Esophagus squamous epithelium (tissue), 5 donors: ENCODE results near the gene PTCHD4. TPM values are rescaled to one million over a fixed set of nuclear protein-coding genes. Genes with fewer than 3 reads are reported as not detected.

ENCODE experiments used
- DNase-seq: peaks from one replicate; lab custom pipeline; 2025; lab: John Stamatoyannopoulos, UW
- H3K27ac ChIP-seq, 4 donors: fragments of 200-600 bp; sonication (generic); one replicate each; pipeline ENCODE4 v1.5.1; 2016 to 2019; ENCODE audit warnings: mild to moderate bottlenecking in 1 of 4
- H3K27me3 ChIP-seq, 4 donors: fragments of 200-600 bp; sonication (generic); 1 replicate in 3 of 4; 2 replicates in 1 of 4; pipeline versions ENCODE4 v1.5.1 to v1.6.0; 2017 to 2021; ENCODE audit warnings: antibody characterized with exemption in 1 of 4
- H3K36me3 ChIP-seq, 3 donors: fragments of 200-600 bp; sonication (generic); one replicate each; pipeline ENCODE4 v1.5.1; 2016 to 2019
- H3K4me1 ChIP-seq, 3 donors: fragments of 200-600 bp; sonication (generic); one replicate each; pipeline ENCODE4 v1.5.1; 2017 to 2019
- H3K4me3 ChIP-seq, 4 donors: fragments of 200-600 bp; sonication (generic); 1 replicate in 3 of 4; 2 replicates in 1 of 4; pipeline ENCODE4 v1.5.1; 2016 to 2019; ENCODE audit warnings: mild to moderate bottlenecking in 2 of 4, moderate library complexity in 1 of 4
- H3K9me3 ChIP-seq, 3 donors: fragments of 200-600 bp; sonication (generic); one replicate each; pipeline ENCODE4 v1.5.1; 2016 to 2019
- POLR2A ChIP-seq, 4 donors: fragments of 450-650 bp; IDR thresholded peaks; one replicate each; pipeline ENCODE4 v1.6.1; 2017; ENCODE audit warnings: antibody characterized with exemption in 4 of 4, mild to moderate bottlenecking in 4 of 4, moderate library complexity in 3 of 4
- WGBS, 2 donors: methylation state at CpG; one replicate each; pipeline ENCODE4 v1.1.5; 2018; 5-methylcytosine and 5-hydroxymethylcytosine counted together
- intact Hi-C: fragments of 100-400 bp; cut with DNase I; formaldehyde crosslinking; loops from one replicate; pipeline ENCODE4 v1.15.0; 2022
- total RNA-seq, 4 donors: library from RNA; depleted of rRNA; stranded (reverse); fragments of >200 nt; gene quantifications; one replicate each; pipeline ENCODE4 v1.1.0, GENCODE V29; 2016
- TF ChIP-seq, protein P1 (sequence below), 6 experiments: fragments of 450-650 bp in 4 of 6; fragments of 200-600 bp in 2 of 6; sonication (generic) in 2 of 6; IDR thresholded peaks; one replicate each; pipeline ENCODE4 v1.5.1; 2016 to 2019; ENCODE audit warnings: antibody characterized with exemption in 6 of 6, mild to moderate bottlenecking in 4 of 6, moderate library complexity in 4 of 6
- donor health status: DM: yes; HTN: yes; CAD: no.

The PTCHD4 gene
- total RNA-seq, 4 donors from 2014 or later, result 0.19 to 0.22 TPM; not detected in 2

DNA sequence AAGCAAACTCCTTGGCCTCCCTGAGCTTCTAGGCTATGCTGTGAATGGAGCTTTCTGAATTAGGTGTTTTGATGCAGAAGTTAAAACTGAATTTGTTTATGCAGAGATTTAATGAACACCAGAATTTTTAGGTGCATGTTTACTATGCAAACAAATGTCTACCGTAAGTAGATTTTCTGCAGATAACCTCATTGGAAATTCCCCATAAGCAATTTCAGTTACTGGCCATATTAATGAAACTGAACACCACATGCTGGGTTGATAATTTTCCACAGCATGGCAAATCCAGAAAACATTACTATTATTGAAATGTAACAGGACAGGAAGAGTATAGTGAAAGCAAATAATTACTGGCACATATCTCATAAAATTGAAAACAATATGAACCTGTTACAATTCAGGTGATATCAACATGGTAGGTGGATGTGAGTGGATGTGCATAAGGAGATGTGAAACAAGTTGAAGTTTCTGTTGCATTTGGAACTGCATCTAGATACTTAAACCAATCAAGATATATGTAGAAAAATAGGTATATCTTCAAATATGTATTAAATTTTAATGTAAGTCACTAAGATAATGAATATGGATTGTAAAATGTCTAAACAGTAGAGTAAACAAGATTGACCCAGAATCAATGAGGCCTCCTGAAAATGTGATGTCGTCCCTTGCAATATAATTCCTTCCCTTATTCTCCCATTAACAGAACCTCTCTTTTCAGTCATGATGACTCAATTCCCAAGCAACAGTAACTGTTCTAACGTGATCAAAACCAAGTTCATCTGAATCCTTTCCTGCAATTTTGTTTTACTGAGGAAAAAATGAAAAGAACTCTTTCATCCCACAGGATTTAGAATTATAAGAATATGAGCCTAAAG, 11.0 kb downstream of the PTCHD4 start:
- no peaks in the 10 kb centered on the region for H3K36me3 ChIP-seq
- DNase-seq, result no peak
- peaks cover 0 to 11% (median 0%) of the 10 kb centered on the region in 3 donors for H3K4me1 ChIP-seq
- H3K27me3 ChIP-seq, result no peaks in the 10 kb centered on the region
- no peaks in the 10 kb centered on the region for H3K9me3 ChIP-seq
- no peak for TF ChIP-seq POLR2A (IDR thresholded peaks at IDR 0.05)
- TF ChIP-seq, protein P1, sequence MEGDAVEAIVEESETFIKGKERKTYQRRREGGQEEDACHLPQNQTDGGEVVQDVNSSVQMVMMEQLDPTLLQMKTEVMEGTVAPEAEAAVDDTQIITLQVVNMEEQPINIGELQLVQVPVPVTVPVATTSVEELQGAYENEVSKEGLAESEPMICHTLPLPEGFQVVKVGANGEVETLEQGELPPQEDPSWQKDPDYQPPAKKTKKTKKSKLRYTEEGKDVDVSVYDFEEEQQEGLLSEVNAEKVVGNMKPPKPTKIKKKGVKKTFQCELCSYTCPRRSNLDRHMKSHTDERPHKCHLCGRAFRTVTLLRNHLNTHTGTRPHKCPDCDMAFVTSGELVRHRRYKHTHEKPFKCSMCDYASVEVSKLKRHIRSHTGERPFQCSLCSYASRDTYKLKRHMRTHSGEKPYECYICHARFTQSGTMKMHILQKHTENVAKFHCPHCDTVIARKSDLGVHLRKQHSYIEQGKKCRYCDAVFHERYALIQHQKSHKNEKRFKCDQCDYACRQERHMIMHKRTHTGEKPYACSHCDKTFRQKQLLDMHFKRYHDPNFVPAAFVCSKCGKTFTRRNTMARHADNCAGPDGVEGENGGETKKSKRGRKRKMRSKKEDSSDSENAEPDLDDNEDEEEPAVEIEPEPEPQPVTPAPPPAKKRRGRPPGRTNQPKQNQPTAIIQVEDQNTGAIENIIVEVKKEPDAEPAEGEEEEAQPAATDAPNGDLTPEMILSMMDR (IDR thresholded peaks at IDR 0.05), result no peak
- no peak overlapping the region for H3K27ac ChIP-seq
- intact Hi-C loops, result no loop called here
- WGBS, 2 donors, result 31 to 62% methylated on average over 3 of the region's 3 CpGs
- H3K4me3 ChIP-seq, result no peak overlapping the region

DNA sequence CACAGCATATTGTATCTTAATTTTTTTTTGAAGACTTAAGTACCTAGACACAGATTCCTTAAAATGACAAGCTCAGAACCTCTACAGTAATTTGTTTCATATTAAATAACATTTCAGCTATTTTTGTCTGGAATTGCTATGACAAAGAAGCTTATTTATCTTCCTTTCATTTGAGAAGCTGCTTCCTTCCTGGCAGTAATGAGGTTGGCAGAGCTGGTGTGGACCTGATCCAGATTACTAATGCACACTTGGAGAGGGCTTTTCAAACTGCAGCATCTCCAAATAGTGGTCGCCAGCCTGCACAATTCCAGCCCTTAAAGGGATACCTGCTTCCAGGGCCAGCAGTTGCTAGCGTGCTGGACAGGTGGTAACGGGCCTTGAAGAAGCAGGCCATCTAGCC, 12.1 kb downstream of the PTCHD4 start:
- WGBS, 2 donors, result 33 to 51% methylated on average over 2 to 3 of the region's 3 CpGs
- no peak overlapping the region for H3K27ac ChIP-seq

DNA sequence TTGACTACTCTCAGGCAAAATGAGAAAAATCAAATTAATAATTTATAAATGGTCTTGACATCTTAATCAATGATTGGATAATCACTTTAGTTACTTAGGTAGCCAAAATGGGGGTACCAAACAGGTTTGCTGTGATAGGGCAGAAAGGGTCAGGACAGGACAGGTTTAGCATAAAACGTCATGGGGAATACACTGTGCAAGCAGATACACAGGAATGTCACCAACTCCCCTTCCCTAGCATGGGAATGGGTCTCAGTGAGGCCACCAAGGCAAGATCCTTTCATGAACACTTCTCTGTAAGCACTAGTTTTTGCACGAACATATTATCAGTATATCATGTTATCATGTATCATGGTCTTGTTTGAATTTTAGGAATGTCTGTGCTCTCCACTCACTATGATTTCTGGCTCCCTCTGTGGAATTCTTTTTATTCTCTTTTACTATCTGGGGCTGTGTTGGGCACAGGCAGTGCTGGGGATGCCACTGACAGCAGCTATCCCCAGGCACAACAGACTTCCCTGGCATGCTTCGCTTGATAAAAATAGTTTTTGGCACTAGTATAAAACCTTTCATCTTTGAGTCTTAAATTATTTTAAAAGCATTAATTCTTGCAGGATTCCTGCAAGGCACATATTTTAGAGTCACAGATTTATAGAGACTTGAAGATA, 18.3 kb downstream of the PTCHD4 start:
- WGBS, 2 donors, result 36 to 37% methylated on average over 3 of the region's 3 CpGs

More for the DNA sequence above, 12.1 kb downstream of the PTCHD4 start:
- H3K27me3 ChIP-seq, result no peaks in the 10 kb centered on the region
- H3K9me3 ChIP-seq, result no peaks in the 10 kb centered on the region
- intact Hi-C loops, result no loop called here
- H3K4me1 ChIP-seq, result peaks cover 0 to 11% (median 0%) of the 10 kb centered on the region in 3 donors
- no peaks in the 10 kb centered on the region for H3K36me3 ChIP-seq
- no peak for DNase-seq
- TF ChIP-seq, protein P1 (IDR thresholded peaks at IDR 0.05), result no peak
- no peak for TF ChIP-seq POLR2A (IDR thresholded peaks at IDR 0.05)
- no peak overlapping the region for H3K4me3 ChIP-seq

DNA sequence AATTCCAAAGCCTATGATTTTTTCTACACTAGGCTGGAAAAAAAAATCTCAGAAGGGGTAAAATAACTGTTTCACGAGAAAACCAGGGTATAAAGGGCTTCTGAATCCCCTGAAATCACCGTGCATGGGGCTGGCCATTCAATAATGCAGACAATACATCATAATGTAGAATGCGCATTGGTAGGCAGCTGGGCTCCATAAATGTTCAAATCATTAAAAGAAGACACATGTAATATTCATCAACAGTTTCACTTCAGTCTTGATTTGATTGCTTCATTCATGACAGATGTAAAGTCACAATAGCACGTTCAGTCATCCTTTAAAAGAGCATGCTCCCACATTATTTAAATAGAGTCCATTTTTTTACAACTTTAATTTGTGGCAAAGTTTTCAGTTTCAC, 20.5 kb downstream of the PTCHD4 start:
- no peak overlapping the region for H3K27ac ChIP-seq
- 69 to 81% methylated on average over 4 of the region's 4 CpGs for WGBS, 2 donors
- no peak for DNase-seq
- TF ChIP-seq POLR2A (IDR thresholded peaks at IDR 0.05), result no peak
- H3K4me3 ChIP-seq, result no peak overlapping the region
- intact Hi-C loops, result no loop called here
- no peaks in the 10 kb centered on the region for H3K36me3 ChIP-seq
- no peaks in the 10 kb centered on the region for H3K27me3 ChIP-seq
- H3K9me3 ChIP-seq, result no peaks in the 10 kb centered on the region
- H3K4me1 ChIP-seq, result no peaks in the 10 kb centered on the region

More for the DNA sequence above, 18.3 kb downstream of the PTCHD4 start:
- Histone ChIP-seq H3K27ac (no peak overlapping the region), H3K9me3 (no peaks in the 10 kb centered on the region), H3K4me3 (no peak overlapping the region), H3K4me1 (no peaks in the 10 kb centered on the region), H3K27me3 (no peaks in the 10 kb centered on the region), H3K36me3 (no peaks in the 10 kb centered on the region)
- intact Hi-C loops, result no loop called here
- TF ChIP-seq, protein P1 (IDR thresholded peaks at IDR 0.05), result no peak
- TF ChIP-seq POLR2A (IDR thresholded peaks at IDR 0.05), result no peak
- no peak for DNase-seq

- DNase-seq, result no peak
- no peaks in the 10 kb centered on the region for H3K4me1 ChIP-seq
- no peaks in the 10 kb centered on the region for H3K9me3 ChIP-seq
- H3K27me3 ChIP-seq, result no peaks in the 10 kb centered on the region
- H3K4me3 ChIP-seq, result no peak overlapping the region
- 0 to 15% methylated on average over 1 of the region's 1 CpG for WGBS, 2 donors
- intact Hi-C loops, result no loop called here
- TF ChIP-seq POLR2A (IDR thresholded peaks at IDR 0.05), result no peak
- TF ChIP-seq, protein P1 (IDR thresholded peaks at IDR 0.05), result peak in 5 of 6 experiments; percentile 25 to 58 (median 27)
- H3K36me3 ChIP-seq, result no peaks in the 10 kb centered on the region
- no peak overlapping the region for H3K27ac ChIP-seq
These were observed 23.5 kb downstream of the PTCHD4 start for GRCh38 chr6:48087448-48087847.
